ENCODE measurements around the gene ADARB2. TPM values are rescaled to one million over a fixed set of nuclear protein-coding genes. Genes with fewer than 3 reads are reported as not detected.

The ADARB2 gene
- total RNA-seq, 4 donors from 2014 or later: 8.4 to 23.2 (median 19.6) TPM

DNA sequence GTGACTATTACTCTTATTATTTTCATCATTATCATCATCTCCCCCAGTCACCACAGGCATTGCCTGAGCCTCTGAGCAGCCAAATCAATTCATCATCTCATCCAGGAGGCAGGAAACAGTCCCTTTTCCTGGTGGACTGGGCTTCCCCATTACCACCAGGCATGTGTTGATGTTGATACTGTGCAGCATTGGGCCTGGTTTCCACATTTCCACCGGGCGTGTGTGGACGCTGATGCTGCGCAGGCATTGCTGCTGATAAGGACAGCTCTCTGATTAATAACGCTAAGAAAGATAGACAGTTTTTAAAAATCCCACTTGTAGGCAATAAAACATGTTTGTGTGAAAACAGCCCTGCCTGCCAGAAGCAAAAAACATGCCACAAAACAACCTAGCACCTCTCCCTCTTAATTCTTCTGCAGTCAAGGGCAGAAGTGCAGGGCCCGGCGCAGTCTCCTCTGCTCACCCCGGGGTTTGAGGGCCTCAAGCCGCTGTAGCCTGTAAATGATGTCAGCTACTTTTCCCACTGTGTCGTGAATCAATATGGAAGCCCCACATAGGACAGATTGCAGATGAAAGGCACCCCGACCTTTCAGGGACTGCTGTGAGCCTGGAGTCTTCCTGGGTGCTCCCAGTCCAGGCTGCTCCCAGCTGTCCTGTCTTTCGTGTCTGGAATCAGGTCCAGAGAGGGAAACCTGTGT lies 465.1 kb downstream of the ADARB2 start:
- H3K9me3 ChIP-seq: no peaks in the 10 kb centered on the region
- no peaks in the 10 kb centered on the region for H3K4me1 ChIP-seq
- no peak for DNase-seq (ENCODE audit: low spot score in 2 of 2)
- no peak overlapping the region for H3K27ac ChIP-seq
- H3K27me3 ChIP-seq: no peaks in the 10 kb centered on the region
- no peaks in the 10 kb centered on the region for H3K36me3 ChIP-seq
- no peak overlapping the region for H3K4me3 ChIP-seq
- no peak for TF ChIP-seq POLR2A (IDR thresholded peaks at IDR 0.05)
- no peak for TF ChIP-seq EP300 (IDR thresholded peaks at IDR 0.05)
- 84 to 87% methylated on average over 12 of the region's 12 CpGs for WGBS, 2 donors

DNA sequence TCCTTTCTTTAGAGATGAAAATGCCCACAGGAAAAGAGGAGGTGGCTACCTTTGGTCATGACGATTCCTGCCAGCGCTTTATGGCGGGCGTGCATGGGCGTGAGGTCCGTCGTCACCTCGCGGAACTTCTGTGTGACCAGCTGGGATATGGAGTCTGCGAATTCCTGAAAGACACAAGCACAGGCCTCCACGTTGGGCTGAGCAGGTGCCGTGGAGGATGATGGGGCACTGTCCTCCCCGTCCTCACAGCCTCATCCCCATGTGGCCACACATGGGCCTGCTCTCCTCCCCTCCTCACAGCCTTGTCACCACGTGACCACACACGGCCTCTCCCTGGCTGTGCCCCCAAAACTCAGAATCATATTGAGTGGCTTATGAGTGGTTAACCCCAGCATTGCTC lies 466.4 kb downstream of the ADARB2 start:
- H3K36me3 ChIP-seq: no peaks in the 10 kb centered on the region
- DNase-seq (ENCODE audit: low spot score in 2 of 2): no peak
- H3K27ac ChIP-seq: no peak overlapping the region
- no peak for TF ChIP-seq CTCF (IDR thresholded peaks at IDR 0.05)
- TF ChIP-seq POLR2A (IDR thresholded peaks at IDR 0.05): no peak
- no peak for TF ChIP-seq EP300 (IDR thresholded peaks at IDR 0.05)
- no peaks in the 10 kb centered on the region for H3K9me3 ChIP-seq
- WGBS, 2 donors: 87 to 95% methylated on average over 15 of the region's 15 CpGs
- no peaks in the 10 kb centered on the region for H3K4me1 ChIP-seq
- H3K4me3 ChIP-seq: no peak overlapping the region
- no peaks in the 10 kb centered on the region for H3K27me3 ChIP-seq

DNA sequence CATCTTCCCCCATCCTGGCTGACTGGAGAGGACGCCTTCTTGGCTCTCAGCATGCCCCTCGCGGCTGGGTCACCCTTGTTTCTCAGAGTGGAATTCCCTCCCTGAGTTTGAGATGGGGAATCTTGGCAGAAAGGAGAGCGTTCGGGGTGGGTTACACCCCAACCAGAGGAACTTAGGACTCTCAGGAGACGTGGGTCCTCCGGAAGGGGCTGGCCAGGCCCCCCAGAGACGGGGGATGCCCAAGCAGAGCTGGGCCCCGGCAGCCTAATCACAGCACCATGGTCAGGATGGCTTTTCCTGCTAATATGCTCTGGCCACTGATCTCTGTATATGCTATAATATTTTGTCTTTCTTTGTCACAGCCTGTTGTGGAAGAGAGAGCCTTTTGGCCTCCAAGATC lies 466.8 kb downstream of the ADARB2 start:
- Histone ChIP-seq H3K9me3 (no peaks in the 10 kb centered on the region), H3K27ac (no peak overlapping the region), H3K36me3 (no peaks in the 10 kb centered on the region), H3K4me1 (no peaks in the 10 kb centered on the region), H3K27me3 (no peaks in the 10 kb centered on the region), H3K4me3 (no peak overlapping the region)
- WGBS, 2 donors: 81 to 86% methylated on average over 9 of the region's 9 CpGs
- TF ChIP-seq POLR2A (IDR thresholded peaks at IDR 0.05): no peak
- TF ChIP-seq CTCF (IDR thresholded peaks at IDR 0.05): no peak
- DNase-seq (ENCODE audit: low spot score in 2 of 2): no peak

- WGBS, 2 donors: 26 to 41% methylated on average over 1 of the region's 1 CpG
These were observed 468.5 kb downstream of the ADARB2 start for GRCh38 chr10:1268831-1269230.

DNA sequence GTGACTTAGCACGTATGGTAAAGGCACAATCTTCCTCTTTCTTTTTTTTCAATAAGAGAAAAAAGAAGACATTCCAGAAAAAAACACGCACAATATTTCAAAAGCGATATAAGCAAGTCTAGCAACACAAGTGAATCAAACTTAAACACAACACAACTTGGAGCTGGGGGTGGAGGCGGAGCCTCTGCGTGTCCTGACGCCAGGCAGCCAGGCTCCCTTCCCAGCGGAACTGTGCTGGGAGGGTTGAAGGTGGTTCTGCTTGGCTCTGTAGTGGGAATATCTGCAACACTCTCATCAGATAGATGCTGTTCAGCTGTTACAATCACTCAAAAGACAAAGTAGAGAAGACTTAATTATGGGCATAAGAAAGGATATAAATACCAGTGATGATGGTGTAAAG lies 469.8 kb downstream of the ADARB2 start:
- Histone ChIP-seq H3K9me3 (no peaks in the 10 kb centered on the region), H3K27ac (no peak overlapping the region), H3K4me3 (no peak overlapping the region), H3K27me3 (no peaks in the 10 kb centered on the region), H3K4me1 (no peaks in the 10 kb centered on the region), H3K36me3 (no peaks in the 10 kb centered on the region)
- TF ChIP-seq CTCF (IDR thresholded peaks at IDR 0.05) (no peak), EP300 (IDR thresholded peaks at IDR 0.05) (no peak), POLR2A (IDR thresholded peaks at IDR 0.05) (no peak)
- no peak for DNase-seq (ENCODE audit: low spot score in 2 of 2)
- WGBS, 2 donors: 71% methylated on average over 7 of the region's 7 CpGs

More at GRCh38 chr10:1268831-1269230, 468.5 kb downstream of the ADARB2 start:
- H3K36me3 ChIP-seq: no peaks in the 10 kb centered on the region
- no peaks in the 10 kb centered on the region for H3K9me3 ChIP-seq
- no peaks in the 10 kb centered on the region for H3K4me1 ChIP-seq
- no peak overlapping the region for H3K27ac ChIP-seq
- no peak for TF ChIP-seq POLR2A (IDR thresholded peaks at IDR 0.05)
- peak in 1 of 2 donors; percentile 35 for TF ChIP-seq EP300 (IDR thresholded peaks at IDR 0.05)
- no peak for TF ChIP-seq CTCF (IDR thresholded peaks at IDR 0.05)
- H3K27me3 ChIP-seq: no peaks in the 10 kb centered on the region
- DNase-seq (ENCODE audit: low spot score in 2 of 2): no peak
- no peak overlapping the region for H3K4me3 ChIP-seq
